ENCODE results near the gene LRRC32.

Gene LRRC32

GRCh38 chr11:76639621-76640020, 30.9 kb downstream of the LRRC32 start:
- DNase-seq (ENCODE audit: low spot score) (no peak), ATAC-seq (ENCODE audit: low read depth) (no peak)
- no peak overlapping the region for H3K4me3 ChIP-seq (ENCODE audit: severe bottlenecking)
- H3K36me3 ChIP-seq (ENCODE audit: low read depth) = no peaks in the 10 kb centered on the region
- no peaks in the 10 kb centered on the region for H3K9me3 ChIP-seq (ENCODE audit: severe bottlenecking)
- no peaks in the 10 kb centered on the region for H3K4me1 ChIP-seq (ENCODE audit: insufficient read depth, poor library complexity, severe bottlenecking)
- no peak for TF ChIP-seq CTCF (IDR thresholded peaks at IDR 0.05; ENCODE audit: poor library complexity, severe bottlenecking)
- no peak overlapping the region for H3K27ac ChIP-seq (ENCODE audit: poor library complexity, severe bottlenecking)
- H3K27me3 ChIP-seq (ENCODE audit: insufficient read depth, poor library complexity, severe bottlenecking) = peaks cover 6% of the 10 kb centered on the region

GRCh38 chr11:76638270-76639197, 32.0 kb downstream of the LRRC32 start:
- Histone ChIP-seq H3K36me3 (ENCODE audit: low read depth) (no peaks in the 10 kb centered on the region), H3K27ac (ENCODE audit: poor library complexity, severe bottlenecking) (no peak overlapping the region), H3K4me1 (ENCODE audit: insufficient read depth, poor library complexity, severe bottlenecking) (no peaks in the 10 kb centered on the region), H3K9me3 (ENCODE audit: severe bottlenecking) (no peaks in the 10 kb centered on the region), H3K27me3 (ENCODE audit: insufficient read depth, poor library complexity, severe bottlenecking) (no peaks in the 10 kb centered on the region), H3K4me3 (ENCODE audit: severe bottlenecking) (no peak overlapping the region)
- DNase-seq (ENCODE audit: low spot score) = no peak
- ATAC-seq (ENCODE audit: low read depth) = no peak
- no peak for TF ChIP-seq CTCF (IDR thresholded peaks at IDR 0.05; ENCODE audit: poor library complexity, severe bottlenecking)

GRCh38 chr11:76637491-76638269, 32.9 kb downstream of the LRRC32 start:
- H3K4me3 ChIP-seq (ENCODE audit: severe bottlenecking) = no peak overlapping the region
- TF ChIP-seq CTCF (IDR thresholded peaks at IDR 0.05; ENCODE audit: poor library complexity, severe bottlenecking) = no peak

GRCh38 chr11:76636826-76637460, 33.6 kb downstream of the LRRC32 start:
- H3K4me1 ChIP-seq (ENCODE audit: insufficient read depth, poor library complexity, severe bottlenecking) = no peaks in the 10 kb centered on the region
- ATAC-seq (ENCODE audit: low read depth) = no peak
- H3K4me3 ChIP-seq (ENCODE audit: severe bottlenecking) = no peak overlapping the region
- no peaks in the 10 kb centered on the region for H3K27me3 ChIP-seq (ENCODE audit: insufficient read depth, poor library complexity, severe bottlenecking)
- H3K36me3 ChIP-seq (ENCODE audit: low read depth) = no peaks in the 10 kb centered on the region
- H3K27ac ChIP-seq (ENCODE audit: poor library complexity, severe bottlenecking) = no peak overlapping the region
- TF ChIP-seq CTCF (IDR thresholded peaks at IDR 0.05; ENCODE audit: poor library complexity, severe bottlenecking) = no peak
- no peak for DNase-seq (ENCODE audit: low spot score)
- no peaks in the 10 kb centered on the region for H3K9me3 ChIP-seq (ENCODE audit: severe bottlenecking)

More at GRCh38 chr11:76637491-76638269, 32.9 kb downstream of the LRRC32 start:
- ATAC-seq (ENCODE audit: low read depth) (no peak), DNase-seq (ENCODE audit: low spot score) (no peak)
- Histone ChIP-seq H3K4me1 (ENCODE audit: insufficient read depth, poor library complexity, severe bottlenecking) (no peaks in the 10 kb centered on the region), H3K9me3 (ENCODE audit: severe bottlenecking) (no peaks in the 10 kb centered on the region), H3K36me3 (ENCODE audit: low read depth) (no peaks in the 10 kb centered on the region), H3K27ac (ENCODE audit: poor library complexity, severe bottlenecking) (no peak overlapping the region), H3K27me3 (ENCODE audit: insufficient read depth, poor library complexity, severe bottlenecking) (no peaks in the 10 kb centered on the region)

All from RWPE2 (cell line).